GM12891 (cell line): ENCODE measurements around the gene HSD17B12.

Experiments
- POLR2A ChIP-seq: IDR thresholded peaks from 2 replicates; pipeline ENCODE4 v1.6.1; 2011; ENCODE audit warnings: low read depth, low read length, control low read depth
- POLR2AphosphoS5 ChIP-seq: IDR thresholded peaks from 2 replicates; pipeline ENCODE4 v1.6.1; 2011; ENCODE audit warnings: low read depth, low read length, control low read depth
- TAF1 ChIP-seq: IDR thresholded peaks from 2 replicates; pipeline ENCODE4 v1.6.1; 2011; ENCODE audit warnings: low read depth, low read length, control low read depth

GRCh38 chr11:43866520-43866919 is 186.0 kb downstream of the HSD17B12 start:
- TF ChIP-seq POLR2A (no peak), POLR2AphosphoS5 (no peak), TAF1 (no peak)
